NCI-H1436 treated with DMSO at 0.1 percent for 48 hours (cell line): Measurements from ENCODE around the gene RASD1.

Source experiments
- DNase-seq: peaks from one replicate; lab custom pipeline; 2025; lab: John Stamatoyannopoulos, UW

Gene RASD1, protein sequence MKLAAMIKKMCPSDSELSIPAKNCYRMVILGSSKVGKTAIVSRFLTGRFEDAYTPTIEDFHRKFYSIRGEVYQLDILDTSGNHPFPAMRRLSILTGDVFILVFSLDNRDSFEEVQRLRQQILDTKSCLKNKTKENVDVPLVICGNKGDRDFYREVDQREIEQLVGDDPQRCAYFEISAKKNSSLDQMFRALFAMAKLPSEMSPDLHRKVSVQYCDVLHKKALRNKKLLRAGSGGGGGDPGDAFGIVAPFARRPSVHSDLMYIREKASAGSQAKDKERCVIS

DNA sequence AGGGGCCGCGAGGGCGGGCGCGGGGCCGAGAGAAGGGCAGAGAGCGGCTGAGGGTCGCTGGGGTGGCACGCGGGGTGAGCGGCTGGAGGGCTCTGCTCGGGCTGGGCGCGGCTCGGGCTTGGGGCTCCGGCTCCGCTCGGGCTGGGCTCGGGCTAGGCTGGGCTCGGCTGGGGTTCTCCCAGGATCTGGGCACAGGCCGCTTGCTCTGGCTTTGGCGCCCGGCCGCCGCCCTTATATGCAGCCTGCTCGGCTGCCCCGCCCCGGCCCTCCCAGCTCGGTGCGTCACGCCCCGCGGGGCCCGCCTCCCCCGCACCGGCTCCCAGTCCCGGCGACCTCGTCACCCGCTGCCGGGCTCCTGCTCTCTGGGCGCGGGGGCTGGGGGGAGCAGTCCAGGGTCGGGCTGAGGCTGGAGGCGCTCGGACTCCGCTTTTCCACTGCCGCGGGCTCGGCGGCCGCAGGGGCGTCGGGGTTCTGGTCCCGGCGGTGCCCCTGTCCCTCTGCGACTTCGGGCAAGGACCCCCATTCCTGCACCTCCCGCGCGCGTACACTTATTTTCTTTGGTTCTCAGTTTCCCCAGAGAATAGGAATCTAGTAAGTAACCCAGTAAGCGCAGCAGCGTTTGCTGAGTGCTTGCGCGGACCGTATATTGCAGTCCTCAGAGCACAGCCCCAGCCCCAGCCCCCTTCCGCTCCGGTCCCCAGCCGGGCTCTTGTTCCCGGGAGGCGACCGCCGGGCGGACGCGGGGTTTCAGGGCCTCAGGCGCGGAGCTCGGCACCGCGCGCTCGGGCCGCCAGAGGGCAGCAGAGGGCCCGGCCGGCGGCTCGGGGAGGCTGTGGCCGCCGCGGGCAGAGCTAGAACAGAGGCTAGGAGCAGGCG lies at the start of gene RASD1:
Gene RASD1 (minus strand): TSS at position 207 of the 876 bp plus-strand sequence. CDS start 214 bp downstream, outside the sequence.
- peak; percentile 28 for DNase-seq

DNA sequence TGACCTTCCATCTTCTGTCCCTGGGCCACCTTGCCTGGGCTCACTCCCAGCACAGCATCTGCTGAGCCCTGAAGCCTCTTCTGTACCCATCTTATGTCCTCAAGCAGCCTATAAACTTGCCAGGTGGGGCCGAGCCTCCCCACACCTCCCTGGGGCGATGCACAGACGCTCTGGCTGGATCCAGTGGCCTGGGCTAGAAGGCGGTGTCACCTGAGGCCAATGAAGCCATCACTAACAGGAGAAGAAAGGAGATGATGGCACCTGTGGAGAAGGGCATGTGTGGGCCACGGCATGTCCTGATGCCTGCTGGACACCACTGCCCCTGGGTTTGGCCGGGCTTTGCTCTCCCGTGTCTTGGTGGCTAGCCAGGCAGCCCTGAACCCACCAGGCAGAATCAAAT lies 49.8 kb upstream of the RASD1 start:
- DNase-seq: no peak

DNA sequence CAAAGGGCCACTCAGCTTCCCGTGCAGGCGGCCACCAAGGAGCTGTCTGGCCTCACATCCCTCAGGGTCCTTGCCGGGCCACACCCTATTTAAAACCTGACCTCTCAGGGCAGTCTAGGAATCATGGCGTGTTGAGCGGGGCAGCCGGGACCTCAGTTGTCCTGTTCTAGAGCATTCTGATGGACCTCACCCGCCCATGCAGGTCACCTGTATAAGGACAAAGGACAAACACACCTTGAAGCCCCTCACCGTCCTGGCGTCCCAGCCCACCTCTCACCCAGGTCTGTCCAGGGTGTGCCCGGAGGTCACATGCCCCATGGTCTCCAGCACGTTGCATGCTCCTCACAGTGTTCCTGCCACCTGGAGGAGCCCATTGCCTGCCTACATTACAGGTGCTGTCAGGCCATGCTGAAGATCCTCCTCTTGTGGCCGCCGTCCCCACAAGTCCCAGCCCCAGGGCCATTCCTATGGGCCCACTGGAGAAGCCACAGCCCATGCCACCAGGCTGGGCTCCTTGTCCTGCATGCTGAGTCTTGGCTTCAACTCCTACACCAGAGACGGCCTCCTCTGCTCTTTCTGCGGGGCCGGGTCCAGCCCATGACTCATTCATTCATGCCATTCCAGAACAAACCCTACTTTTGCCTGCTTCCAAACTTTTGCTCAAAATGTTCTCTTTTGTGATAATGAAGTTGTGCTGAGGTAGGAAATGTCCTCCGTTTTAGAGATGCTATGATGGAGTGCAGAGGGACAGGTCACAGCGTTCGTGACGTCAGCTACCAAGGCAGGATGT lies 49.0 kb upstream of the RASD1 start:
- DNase-seq: no peak

DNA sequence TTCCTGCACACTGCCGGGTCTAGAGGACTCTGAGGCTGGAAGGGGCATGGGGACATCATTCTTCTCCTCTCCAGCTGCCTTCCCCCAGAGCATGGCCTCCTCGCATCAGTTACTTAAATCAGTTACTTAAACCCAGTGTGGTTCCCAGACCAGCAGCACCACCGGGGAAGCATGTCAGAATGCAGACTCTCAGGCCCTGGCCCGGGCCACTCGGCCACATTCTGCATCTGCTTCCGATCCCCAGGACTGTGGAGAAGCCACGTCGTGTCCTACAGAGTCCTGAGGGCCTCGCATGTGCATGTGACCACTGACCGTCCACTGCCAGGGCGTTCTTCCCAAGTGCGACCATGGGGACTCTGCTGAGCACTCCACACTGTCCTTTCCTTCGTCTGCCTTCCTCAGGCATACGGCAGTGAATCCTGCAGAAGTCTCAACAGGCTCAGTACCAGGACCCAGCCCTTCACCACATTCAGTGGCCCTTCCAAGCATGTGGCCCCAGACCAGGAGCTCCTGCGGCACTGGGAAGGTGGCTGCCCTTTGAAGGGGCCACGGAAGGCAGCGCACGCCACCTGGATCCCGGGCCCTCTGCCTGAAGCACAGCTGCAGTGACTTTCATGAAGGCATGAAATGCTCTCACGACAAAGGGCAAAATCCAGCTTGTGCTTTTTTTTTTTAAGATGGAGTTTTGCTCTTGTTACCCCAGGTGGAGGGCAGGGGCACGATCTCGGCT lies 46.9 kb upstream of the RASD1 start:
- no peak for DNase-seq

DNA sequence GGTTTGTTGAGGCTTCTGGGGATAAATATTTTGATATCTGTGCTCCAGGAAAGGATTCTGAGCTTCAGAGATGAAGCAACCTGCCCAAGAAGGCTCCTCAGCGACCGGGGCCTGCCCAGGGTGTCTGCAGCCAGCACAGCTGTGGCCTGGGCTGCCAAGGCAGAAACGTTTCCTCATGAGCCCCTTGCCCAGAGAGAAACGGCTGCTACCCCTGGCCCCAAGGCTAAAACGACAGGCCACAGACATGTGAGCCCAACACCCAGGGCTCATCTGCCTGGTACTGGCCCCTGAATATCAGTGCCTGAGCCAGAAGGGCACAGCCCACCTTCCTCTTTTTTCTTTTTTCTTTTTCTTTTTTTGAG lies 45.4 kb upstream of the RASD1 start:
- DNase-seq: no peak

DNA sequence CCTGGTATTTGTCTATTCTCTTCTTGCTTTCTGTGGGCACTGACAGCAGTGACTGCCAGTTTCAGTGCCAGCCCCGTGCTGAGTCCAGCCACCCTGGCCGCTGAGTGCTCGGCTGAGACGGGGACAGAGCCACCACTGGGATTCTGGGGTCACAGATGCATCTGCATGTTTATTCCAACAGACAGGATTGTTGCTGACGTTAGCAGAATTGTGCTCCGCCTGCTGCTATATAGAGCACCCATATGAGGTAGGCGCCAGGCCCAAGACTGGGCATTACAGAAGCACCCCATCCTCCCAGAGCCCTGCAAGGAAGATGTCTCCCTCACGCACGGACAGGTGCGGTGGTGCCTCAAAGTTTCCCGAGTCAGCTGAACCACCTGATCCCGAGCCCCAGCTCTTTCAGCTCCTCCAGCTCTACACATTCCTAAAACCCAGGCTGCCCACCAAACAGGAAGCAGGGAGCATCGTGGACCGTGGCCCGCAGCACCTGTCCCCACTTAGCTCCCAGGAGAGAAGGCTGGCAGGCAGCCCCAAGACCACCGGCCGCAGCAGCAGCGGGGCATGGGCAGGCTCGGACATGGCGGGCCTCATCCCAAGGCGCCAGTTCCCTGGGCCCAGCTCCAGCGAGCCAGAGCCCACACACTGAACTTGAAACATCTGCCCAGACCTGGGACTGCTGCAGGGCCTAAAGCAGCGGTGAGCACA lies 44.9 kb upstream of the RASD1 start:
- DNase-seq: no peak

DNA sequence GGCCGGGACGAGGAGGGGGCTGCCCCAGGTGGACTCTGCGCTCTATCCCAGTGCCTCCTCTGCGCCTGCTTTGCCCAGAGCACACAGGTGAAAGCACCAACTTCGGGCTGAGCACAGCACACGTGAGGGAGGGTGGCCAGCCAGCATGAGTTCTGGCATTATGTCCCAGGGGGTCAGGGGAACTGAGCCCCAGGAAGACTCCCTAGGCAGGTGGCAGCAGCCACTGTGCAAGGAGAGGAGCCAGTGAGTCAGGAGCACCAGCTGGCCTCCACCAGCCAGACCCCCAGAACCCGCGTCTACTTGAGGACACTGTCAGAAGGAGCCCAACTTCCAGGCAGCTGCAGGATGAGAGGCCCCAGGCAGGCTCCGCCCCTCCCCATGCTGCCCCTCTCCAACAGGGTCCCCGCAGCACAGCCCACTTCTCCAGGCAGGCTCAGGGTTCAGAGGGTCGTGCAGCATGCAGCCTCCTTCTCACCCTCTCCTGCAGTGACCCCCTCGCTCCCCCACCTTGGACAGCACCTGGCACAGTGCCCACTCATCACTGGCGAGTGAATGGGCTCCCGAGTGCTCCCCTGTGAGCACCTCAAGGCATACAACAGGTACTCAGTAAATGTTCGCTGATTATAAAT lies 44.2 kb upstream of the RASD1 start:
- DNase-seq: no peak

DNA sequence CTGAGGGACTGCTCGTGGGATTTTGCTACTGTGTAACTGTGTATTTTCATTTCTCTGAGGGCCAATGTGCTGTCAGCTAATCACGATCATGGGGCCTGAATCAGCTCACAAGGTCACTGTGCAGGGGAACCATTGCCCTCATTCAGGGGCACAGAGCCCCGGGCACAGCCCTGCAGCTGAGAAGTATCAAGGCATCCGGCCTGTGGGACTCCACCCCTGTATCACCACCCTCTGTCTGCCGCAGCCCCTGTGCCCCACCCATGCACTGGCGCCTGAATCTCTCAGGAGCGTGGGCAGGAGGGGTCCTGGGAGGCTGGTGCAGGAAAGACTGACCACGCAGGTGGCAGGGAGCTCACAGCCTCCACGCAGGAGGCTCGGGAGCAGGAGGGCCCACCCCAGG lies 43.4 kb upstream of the RASD1 start:
- no peak for DNase-seq

DNA sequence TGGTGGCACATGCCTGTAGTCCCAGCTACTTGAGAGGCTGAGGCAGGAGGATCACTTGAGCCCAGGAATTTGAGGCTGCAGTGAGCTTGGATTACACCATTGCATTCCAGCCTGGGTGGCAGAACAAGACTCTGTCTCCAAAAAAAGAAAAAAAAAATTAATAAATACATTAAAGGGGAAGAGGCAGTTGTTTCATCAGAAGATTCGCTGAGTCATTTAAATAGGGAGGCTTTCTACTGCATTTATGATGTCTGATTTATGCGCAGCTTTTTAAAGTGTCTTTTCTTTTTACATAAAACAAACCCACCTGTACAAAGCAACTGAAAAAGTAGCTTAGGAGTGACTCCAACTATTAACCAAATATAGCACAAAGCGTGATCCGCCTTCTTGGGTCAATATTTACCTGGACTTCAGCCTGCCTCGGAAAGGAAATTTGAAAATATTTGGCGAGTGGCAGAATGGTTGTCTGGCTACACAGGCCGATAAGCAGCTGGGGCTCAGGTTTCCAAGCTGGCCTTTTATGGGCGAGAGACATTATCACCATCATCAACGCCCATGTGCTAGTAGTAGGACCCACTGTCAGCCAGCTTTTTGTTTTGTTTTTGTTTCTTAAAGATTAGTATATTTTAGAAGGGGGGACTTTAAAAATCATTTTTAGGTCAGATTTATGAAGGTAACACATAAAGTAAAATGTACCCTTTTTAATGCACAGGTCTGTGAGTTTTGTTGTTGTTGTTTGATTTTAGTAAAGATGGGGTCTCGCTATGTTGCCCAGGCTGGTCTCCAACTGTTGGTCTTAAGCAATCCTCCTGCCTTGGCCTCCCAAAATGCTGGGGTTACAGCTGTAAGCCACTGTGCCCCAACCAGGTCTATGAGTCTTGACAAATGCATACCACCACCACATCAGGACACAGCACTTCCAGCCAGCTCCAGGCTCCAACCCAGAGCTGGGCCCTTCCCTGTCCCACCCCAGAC lies 42.5 kb upstream of the RASD1 start:
- DNase-seq: peak; percentile 85

DNA sequence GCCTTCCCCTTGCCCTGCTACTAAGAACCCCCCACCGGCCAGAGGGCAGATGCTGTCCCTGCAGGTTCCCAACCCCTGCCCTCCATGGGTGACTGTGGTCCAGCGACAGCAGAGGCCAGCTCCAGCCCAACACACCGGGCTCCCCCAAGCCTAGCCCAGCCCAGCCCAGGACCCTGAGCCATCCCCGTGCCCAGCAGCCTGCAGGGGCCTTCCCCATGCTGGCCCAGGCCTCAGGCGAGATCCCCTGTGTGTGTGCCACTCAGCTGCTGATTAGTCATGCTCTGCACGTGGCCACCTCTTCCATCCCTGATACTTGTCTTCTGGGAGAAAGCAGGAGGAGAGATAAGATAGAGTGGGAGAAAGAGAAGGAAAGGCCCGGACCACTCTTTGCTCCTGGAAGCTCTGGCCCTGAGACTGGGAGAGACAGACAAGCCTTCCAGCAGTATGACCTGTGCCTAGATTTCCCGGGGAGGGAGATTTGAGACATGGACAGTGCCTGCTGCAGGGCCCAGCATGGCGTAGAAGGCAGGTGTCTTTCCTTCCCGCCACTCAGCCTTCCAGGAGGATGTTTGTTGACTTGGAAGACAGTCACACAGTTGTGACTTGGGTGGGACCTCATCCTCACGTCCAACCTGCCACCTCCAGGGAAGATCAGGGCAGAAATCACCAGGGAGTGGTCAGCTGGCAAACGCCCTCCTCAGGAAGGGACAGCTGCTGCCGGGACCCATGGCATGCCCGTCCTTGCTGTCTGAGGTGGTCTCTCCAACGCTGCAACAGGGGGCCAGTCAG lies 41.3 kb upstream of the RASD1 start:
- no peak for DNase-seq

DNA sequence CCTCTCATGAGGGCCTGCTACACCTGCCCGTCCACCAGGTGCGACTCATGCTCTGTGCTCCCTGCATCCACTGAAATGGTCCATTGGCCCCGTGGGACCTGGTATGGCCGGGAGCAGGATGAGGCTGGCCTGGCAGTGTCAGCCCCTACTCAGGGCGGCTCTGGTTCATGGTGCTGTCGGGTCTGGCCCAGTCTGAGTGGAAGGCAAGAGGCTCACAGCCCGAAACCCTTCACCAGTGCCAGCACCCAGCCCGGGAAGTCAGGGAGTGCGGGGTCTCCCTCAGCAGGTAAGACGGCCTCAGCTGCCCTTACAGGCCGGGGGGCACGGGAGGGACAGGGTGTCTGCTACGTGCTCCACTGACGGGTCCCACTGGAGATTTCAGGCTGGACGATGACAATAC lies 40.5 kb upstream of the RASD1 start:
- DNase-seq: no peak

DNA sequence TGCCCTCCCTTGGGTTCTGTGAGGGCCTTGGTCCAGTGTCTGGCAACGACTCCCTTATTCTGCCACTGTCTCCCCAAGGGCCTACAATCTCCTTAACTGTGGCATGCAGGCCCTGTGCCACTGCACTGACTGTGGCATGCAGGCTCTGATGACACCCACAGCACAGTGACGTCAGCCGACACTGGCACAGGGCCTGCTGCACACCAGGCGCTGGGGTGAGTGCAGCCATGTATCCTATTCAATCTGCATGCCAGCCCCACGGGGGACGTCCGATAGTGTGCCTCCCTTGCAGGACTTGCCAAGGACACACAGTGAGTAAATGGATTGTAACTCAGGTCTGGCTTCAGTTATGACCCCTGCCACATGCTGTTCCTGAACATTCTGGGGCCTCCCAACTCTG lies 39.8 kb upstream of the RASD1 start:
- DNase-seq: no peak

DNA sequence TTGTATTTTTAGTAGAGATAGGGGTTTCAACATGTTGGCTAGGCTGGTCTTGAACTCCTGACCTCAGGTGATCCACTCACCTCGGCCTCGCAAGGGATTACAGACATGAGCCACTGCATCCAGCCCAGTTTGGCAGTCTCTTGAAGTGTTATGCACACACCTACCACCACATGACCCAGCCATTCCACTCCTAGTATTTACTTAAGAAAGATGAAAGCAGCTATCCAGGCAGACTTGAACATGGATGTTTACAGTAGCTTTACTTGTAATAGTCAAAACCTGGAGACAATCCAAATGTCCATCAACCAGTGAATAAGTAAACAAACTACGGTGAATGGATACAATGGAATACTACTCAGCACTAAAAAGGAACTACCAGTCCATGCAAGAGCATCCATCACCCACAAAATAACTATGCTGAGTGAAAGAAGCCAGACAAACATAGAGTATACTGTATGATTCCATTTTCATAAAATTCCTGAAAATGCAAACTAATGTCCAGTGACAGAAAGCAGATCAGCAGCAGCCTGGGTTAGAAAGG lies 37.8 kb upstream of the RASD1 start:
- DNase-seq: no peak

DNA sequence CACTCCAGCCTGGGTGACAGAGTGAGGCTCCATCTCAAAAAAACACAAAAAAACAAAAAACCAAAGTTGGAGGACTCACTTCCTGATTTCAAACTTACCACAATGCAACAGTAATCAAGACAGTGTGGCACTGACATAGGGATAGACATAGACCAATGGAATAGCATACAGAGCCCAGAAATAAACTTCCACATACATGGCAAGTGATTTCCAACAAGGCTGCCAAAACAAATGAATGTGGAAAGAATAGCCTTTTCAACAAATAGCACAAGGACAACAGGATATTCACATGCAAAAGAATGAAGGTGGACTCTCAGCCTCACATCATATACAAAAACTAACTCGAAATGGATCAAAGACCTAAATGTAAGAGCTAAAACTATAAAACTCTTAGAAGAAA lies 36.8 kb upstream of the RASD1 start:
- DNase-seq: no peak

DNA sequence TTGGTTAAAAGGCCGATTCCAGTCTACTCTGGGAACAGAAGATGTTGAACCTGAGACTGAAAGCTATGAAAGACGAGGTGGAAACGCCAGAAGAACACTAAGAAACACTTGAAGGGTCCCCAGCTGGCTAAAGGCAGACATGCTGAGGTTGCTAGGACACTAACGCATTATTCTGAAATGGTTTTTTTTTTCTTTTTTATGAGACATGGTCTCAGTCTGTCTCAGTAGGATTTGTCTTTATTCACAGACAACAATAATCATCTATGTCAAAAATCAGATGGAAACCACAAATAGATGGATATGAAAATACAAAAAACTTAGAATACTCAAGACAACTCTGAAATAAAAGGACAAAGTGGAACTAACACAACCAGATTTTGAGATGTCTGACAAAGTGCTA lies 35.0 kb upstream of the RASD1 start:
- DNase-seq: no peak

DNA sequence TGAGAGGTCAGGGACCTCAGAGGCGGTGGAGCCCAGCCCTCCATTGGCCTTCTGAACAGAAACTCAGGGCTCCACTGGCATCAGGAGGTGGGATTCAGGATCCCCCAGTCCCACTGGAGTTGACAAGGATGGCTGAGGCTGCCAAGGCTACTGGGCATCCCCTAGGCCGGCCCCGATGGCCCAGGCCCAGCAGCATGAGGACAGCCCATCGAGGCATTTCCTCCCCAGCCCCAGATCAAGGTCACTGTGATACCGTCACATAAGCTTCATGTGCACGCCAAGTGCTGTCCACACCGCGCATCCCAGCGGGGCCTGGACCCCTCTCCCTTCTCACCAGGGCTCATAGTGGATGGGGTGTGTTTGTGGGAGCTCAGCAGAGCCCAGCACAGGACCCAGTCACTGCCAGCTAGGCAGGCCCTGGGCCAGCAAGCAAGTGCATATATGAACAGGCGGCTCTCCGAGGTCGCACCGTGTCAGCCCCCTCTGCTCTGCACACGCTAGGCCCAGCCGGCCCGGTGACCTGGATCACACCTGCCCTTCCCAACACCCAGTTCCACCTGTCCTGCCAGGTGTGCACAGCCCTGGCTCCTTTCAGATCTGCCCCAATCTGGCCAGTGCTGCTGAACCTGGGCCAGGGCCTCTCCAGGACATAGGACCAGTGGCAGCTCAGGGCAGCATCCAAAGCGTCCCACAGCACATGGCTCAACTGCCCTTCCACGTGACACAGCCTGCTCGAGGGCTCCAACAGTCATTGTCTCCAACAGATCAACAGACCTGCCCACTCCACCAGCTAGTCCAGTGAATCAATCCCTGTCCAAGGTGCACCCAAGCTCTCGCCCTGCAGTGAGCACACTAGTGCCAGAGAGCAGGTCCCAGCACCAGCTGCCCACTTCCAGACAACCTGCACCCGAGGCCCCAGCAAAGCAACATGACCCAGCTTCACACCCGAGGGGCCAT lies 32.8 kb upstream of the RASD1 start:
- no peak for DNase-seq

DNA sequence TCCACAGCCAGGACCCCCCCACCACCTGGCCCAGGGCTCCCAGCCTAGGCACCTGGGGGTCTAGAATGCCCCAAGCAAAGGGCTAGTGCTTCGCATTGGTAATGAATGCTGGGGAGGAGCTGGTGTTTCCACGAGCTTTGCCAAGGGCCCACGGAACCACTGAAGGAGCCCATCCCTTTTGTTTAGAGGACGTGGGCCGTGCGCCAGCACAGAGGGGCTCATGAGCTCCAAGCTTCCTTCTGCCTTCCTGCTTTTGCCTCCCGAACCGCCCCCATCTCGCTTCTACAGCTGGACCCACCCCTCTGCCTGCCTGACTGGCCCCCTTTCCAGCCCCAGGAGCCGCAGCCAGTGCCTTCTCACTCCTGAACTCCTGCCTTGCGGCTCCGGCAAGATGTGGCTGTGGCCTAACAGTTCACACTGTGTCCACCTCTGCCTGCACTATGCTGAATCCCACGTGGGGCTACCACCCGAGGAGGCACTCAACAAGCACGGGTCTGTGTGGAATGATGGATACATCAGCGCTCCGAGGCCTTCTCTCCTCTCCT lies 31.8 kb upstream of the RASD1 start:
- no peak for DNase-seq
